ENCODE results near the gene LAMA5. TPM values are rescaled to one million over a fixed set of nuclear protein-coding genes. Genes with fewer than 3 reads are reported as not detected.

The LAMA5 gene
- total RNA-seq, 2 experiments from 2014 or later = 0.81 to 1.5 TPM

DNA sequence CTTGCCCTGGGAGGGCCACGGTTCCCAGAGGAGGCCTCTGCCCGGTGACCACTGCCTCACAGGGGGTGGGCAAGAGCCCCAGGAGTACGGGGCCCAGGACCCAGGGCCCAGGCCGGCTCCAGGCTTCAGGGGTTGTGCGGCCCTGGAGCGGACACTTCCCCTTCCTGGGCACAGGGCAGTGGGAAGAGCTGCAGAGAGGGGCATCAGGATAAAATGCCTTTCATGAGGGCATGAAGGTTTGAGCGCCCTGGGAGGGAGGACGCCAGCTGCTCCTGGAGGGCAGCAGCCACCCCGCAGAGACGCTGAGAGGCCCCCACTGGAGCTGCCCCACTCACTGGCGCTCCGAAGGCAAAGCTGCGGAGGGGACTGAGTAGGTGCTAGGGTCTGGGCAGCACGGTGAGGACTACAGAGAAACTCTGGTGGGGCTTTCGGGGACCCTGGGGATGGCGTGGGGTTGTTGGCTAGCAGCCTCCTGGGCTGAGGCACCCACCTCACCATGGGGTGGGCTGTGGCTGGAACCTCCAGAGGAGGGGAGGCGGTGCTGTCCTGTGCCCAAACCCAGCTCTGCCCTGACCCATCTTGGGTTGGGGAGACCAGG lies 10.4 kb downstream of the LAMA5 start:
- CTCF ChIA-PET = no interaction called here
- no peak for DNase-seq
- H3K27me3 Mint-ChIP-seq (ENCODE audit: low read depth) = peaks cover 3% of the 10 kb centered on the region
- no peaks in the 10 kb centered on the region for H3K4me1 Mint-ChIP-seq (ENCODE audit: low read depth)
- H3K4me3 Mint-ChIP-seq = no peak overlapping the region
- no peak overlapping the region for H3K27ac Mint-ChIP-seq
- H3K9me3 Mint-ChIP-seq = no peaks in the 10 kb centered on the region
- no peaks in the 10 kb centered on the region for H3K36me3 Mint-ChIP-seq (ENCODE audit: low read depth)
- intact Hi-C loops (cut with micrococcal nuclease) = no loop called here

- Mint-ChIP-seq H3K9me3 (no peaks in the 10 kb centered on the region), H3K4me1 (ENCODE audit: low read depth) (no peaks in the 10 kb centered on the region), H3K4me3 (no peak overlapping the region), H3K36me3 (ENCODE audit: low read depth) (no peaks in the 10 kb centered on the region), H3K27ac (no peak overlapping the region), H3K27me3 (ENCODE audit: low read depth) (peaks cover 3% of the 10 kb centered on the region)
- CTCF ChIA-PET = interaction anchor here (0.6 kb wide), 1 partner anchor 28 kb away, joined by 3 read pairs; no protein-coding TSS in a partner anchor
- no peak for DNase-seq
- intact Hi-C loops (cut with micrococcal nuclease) = no loop called here
Measured at GRCh38 chr20:62355878-62356588, 11.1 kb downstream of the LAMA5 start.

DNA sequence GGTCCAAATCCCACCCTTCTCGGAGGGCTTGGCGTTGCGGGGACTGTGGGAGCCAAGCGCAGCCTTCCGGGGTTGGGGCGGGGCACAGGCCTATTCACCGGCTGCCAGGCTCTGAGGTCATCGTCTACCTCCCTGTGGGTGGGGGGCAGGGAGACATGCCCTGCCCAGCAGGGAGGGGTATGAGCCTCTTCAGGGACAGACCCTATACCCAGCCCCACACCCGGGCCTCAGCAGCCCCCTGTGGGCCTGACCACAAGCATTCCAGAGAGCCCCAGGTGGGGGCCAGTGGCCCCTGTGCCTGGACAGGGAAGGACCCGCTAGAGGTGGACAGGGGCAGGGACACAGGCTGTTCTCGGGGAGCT lies 11.6 kb downstream of the LAMA5 start:
- intact Hi-C loops (cut with micrococcal nuclease) = no loop called here
- no peak overlapping the region for H3K27ac Mint-ChIP-seq
- CTCF ChIA-PET = interaction anchor here (0.6 kb wide), 1 partner anchor 29 kb away, joined by 3 read pairs; no protein-coding TSS in a partner anchor
- no peaks in the 10 kb centered on the region for H3K9me3 Mint-ChIP-seq
- no peak overlapping the region for H3K4me3 Mint-ChIP-seq
- peaks cover 3% of the 10 kb centered on the region for H3K27me3 Mint-ChIP-seq (ENCODE audit: low read depth)
- H3K4me1 Mint-ChIP-seq (ENCODE audit: low read depth) = no peaks in the 10 kb centered on the region
- no peaks in the 10 kb centered on the region for H3K36me3 Mint-ChIP-seq (ENCODE audit: low read depth)
- no peak for DNase-seq

DNA sequence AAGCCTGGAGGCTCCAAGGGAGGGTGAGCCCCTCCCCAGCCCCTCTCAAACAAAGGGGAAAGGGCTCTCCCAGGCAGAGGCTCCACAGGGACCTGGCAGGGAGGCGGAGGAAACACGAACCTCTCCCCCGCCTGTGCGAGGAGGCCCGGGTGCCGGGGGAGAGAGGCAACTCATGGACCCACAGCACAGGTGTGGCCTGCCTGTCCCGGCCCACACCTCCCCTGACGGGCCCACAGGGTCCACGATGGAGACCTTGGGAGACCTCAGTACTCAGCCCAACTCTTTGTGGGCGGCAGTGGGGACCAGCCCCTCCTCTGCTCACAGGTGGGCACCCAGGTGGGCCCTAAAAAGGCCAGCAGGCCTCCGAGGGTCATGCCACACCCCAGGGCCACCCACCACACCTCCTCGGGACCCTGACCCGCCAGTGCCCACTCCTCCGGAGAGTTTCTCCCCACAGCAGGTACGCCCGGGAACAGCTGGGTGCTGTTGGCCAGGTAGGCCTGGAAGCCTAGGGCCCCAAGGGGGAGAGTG lies 12.2 kb downstream of the LAMA5 start:
- Mint-ChIP-seq H3K9me3 (no peaks in the 10 kb centered on the region), H3K4me3 (no peak overlapping the region), H3K27ac (no peak overlapping the region), H3K36me3 (ENCODE audit: low read depth) (no peaks in the 10 kb centered on the region), H3K27me3 (ENCODE audit: low read depth) (peaks cover 3% of the 10 kb centered on the region), H3K4me1 (ENCODE audit: low read depth) (no peaks in the 10 kb centered on the region)
- intact Hi-C loops (cut with micrococcal nuclease) = no loop called here
- CTCF ChIA-PET = no interaction called here
- DNase-seq = no peak

- no peak for DNase-seq
- peaks cover 3% of the 10 kb centered on the region for H3K27me3 Mint-ChIP-seq (ENCODE audit: low read depth)
- CTCF ChIA-PET = no interaction called here
- H3K36me3 Mint-ChIP-seq (ENCODE audit: low read depth) = no peaks in the 10 kb centered on the region
- no peak overlapping the region for H3K27ac Mint-ChIP-seq
- intact Hi-C loops (cut with micrococcal nuclease) = no loop called here
- H3K9me3 Mint-ChIP-seq = peaks cover 2% of the 10 kb centered on the region
- H3K4me1 Mint-ChIP-seq (ENCODE audit: low read depth) = no peaks in the 10 kb centered on the region
- H3K4me3 Mint-ChIP-seq = no peak overlapping the region
Measured at GRCh38 chr20:62354031-62354808, 12.9 kb downstream of the LAMA5 start.

DNA sequence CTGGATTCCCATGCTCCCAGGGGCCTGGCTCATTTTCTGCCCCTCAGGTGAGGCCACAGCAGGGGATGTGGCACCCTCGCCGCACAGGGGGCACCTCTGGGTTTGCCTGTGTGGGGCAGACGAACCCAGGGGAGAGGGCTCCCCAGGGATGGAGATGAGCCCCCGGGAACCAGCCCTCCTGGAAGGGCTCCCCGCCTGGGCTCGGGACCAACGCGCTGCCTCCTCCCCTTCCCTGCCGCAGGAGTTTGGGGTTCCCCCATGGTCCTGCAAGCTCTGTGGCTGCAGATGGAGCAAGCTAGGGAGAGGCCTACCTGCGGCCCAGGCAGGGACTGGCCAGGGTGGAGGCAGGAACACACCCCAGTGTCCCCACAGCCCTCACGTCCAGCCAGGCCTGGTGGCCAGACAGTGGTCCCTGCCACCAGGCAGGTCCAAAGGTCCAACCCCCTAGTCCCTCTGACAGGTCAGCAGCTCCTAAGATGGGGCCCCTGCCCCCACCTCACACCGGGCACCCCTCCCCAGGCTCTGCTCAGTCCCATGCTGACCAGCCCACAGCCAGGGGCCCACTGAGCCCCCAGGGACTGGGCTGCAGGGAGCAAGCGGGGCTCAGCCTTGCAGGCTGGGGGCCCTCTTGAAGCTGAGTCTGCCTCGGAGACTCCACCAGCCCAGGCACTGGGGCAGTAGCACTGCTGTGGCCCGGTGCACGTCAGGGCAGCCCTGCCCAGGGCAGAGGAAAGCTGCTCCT lies 13.7 kb downstream of the LAMA5 start:
- no peak overlapping the region for H3K4me3 Mint-ChIP-seq
- CTCF ChIA-PET = no interaction called here
- peaks cover 6% of the 10 kb centered on the region for H3K9me3 Mint-ChIP-seq
- H3K27ac Mint-ChIP-seq = no peak overlapping the region
- H3K36me3 Mint-ChIP-seq (ENCODE audit: low read depth) = no peaks in the 10 kb centered on the region
- DNase-seq = no peak
- intact Hi-C loops (cut with micrococcal nuclease) = no loop called here
- no peaks in the 10 kb centered on the region for H3K4me1 Mint-ChIP-seq (ENCODE audit: low read depth)
- peaks cover 3% of the 10 kb centered on the region for H3K27me3 Mint-ChIP-seq (ENCODE audit: low read depth)

GRCh38 chr20:62352402-62353288 lies 14.5 kb downstream of the LAMA5 start:
- peaks cover 3% of the 10 kb centered on the region for H3K27me3 Mint-ChIP-seq (ENCODE audit: low read depth)
- H3K27ac Mint-ChIP-seq = no peak overlapping the region
- no peaks in the 10 kb centered on the region for H3K36me3 Mint-ChIP-seq (ENCODE audit: low read depth)
- H3K9me3 Mint-ChIP-seq = peaks cover 6% of the 10 kb centered on the region
- no peak for DNase-seq
- intact Hi-C loops (cut with micrococcal nuclease) = no loop called here
- no peaks in the 10 kb centered on the region for H3K4me1 Mint-ChIP-seq (ENCODE audit: low read depth)
- H3K4me3 Mint-ChIP-seq = no peak overlapping the region
- CTCF ChIA-PET = no interaction called here

DNA sequence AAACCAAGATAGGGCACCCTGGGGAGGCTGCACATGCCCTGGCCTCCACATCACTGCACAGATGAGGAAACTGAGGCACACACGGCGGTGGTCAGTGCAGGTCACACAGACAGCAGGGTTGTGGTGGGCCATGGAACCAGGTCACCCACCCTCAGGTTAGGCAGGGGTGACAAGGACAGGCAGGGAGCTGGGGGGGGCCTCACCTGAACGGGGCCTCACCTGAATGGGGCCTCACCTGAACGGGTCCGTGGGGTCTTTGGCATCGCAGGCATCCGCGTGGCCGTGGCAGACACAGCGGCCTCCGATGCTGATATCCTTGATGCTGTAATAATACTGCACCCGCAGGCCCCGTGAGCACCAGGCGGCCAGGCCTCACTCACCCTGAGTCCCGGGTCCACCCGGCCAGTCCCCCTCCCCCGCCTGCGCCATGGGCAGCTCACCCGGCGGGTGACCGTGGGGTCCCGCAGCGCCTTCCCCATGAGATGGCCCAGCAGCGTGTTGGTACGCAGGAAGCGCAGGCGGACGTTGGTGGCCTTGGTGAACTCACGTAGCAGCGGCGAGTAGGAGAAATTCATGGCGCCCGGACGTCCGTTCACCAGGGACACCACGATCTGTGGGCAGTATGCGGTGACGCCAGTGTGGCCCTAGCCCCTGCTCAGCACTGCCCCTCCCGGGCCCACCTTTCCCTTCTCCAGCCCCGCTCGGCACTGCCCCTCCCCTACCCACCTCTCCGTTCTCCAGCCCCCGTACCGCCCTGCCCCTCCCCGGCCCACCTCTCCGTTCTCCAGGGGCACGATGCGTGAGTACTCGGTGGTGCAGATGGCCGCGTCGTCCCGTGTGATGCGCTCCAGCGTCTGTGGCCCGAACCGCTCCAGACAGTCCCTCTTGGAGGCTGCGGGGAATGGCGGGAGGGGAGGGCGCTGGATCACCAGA lies 15.4 kb downstream of the LAMA5 start:
- peaks cover 1% of the 10 kb centered on the region for H3K27me3 Mint-ChIP-seq (ENCODE audit: low read depth)
- no peak for DNase-seq
- H3K27ac Mint-ChIP-seq = no peak overlapping the region
- no peak overlapping the region for H3K4me3 Mint-ChIP-seq
- H3K4me1 Mint-ChIP-seq (ENCODE audit: low read depth) = no peaks in the 10 kb centered on the region
- H3K36me3 Mint-ChIP-seq (ENCODE audit: low read depth) = no peaks in the 10 kb centered on the region
- CTCF ChIA-PET = no interaction called here
- H3K9me3 Mint-ChIP-seq = peaks cover 6% of the 10 kb centered on the region
- intact Hi-C loops (cut with micrococcal nuclease) = no loop called here

DNA sequence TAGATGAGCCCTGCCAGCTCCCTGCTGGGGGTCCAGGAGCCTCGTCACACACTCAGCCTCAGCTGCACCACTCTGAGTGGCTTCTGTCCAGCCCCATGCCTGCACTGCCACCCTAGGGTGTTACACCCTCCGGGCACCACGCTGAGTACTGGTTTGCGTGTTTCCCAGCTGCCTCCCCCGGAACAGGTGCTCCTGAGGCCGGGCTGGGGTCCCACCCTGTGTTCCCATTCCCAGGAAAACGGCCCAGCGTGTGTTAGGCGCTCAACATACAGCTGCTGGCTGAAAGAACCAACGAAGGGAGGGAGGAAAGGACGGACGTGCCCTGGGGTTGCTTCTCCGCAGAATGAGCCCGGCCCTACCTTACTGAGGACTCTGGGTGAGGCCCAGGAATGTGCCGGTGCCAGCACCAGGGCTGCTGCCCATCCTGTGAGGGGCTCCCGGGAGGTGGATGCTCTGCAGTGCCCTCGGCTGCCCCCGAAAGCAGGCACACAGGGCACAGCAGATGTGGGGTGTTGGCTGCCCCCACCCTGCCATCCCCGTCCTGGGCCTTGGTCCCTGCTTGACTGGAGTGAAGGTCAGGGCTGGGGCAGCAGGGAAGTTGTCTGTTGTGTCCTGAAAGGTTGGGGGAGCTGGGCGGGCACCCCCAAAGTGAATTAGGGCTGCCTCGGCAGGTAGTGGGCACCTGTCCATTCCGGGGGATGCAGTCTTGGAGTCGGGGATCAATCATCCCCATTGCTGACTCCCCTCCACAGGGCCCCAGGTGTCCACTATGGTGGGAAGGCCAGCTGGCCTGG lies 16.3 kb downstream of the LAMA5 start:
- H3K4me3 Mint-ChIP-seq = no peak overlapping the region
- no peaks in the 10 kb centered on the region for H3K27me3 Mint-ChIP-seq (ENCODE audit: low read depth)
- no peaks in the 10 kb centered on the region for H3K4me1 Mint-ChIP-seq (ENCODE audit: low read depth)
- intact Hi-C loops (cut with micrococcal nuclease) = no loop called here
- no peaks in the 10 kb centered on the region for H3K36me3 Mint-ChIP-seq (ENCODE audit: low read depth)
- no peak for DNase-seq
- H3K9me3 Mint-ChIP-seq = peaks cover 6% of the 10 kb centered on the region
- H3K27ac Mint-ChIP-seq = no peak overlapping the region
- CTCF ChIA-PET = no interaction called here

DNA sequence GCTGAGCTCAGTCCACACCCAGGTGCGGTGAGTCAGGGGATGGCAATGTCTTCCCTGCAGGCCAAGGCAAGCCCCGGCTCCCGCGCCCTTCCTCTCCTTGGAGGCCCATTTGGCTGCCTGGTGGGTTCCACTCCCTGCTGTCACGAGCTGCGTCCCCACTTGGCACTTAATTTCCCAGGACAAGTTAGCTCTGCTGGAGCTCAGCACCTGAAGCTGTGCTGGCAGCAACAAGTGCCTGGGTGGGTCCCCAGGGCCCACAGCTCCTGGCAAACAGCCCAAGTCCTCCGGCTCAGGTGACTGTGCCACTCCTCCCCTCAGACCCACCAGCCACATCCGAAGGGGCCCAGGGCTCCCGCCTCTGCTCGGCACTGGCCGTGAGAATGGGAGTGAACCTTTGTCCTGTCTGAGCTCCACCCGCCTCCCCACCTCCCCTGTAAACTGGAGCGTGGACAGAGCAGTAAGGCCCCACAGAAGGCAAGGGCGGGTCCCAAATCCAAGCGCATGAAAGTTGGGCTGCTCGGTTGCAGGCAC lies 16.9 kb downstream of the LAMA5 start:
- H3K27me3 Mint-ChIP-seq (ENCODE audit: low read depth) = no peaks in the 10 kb centered on the region
- H3K36me3 Mint-ChIP-seq (ENCODE audit: low read depth) = no peaks in the 10 kb centered on the region
- CTCF ChIA-PET = no interaction called here
- H3K27ac Mint-ChIP-seq = no peak overlapping the region
- peaks cover 6% of the 10 kb centered on the region for H3K9me3 Mint-ChIP-seq
- no peaks in the 10 kb centered on the region for H3K4me1 Mint-ChIP-seq (ENCODE audit: low read depth)
- H3K4me3 Mint-ChIP-seq = no peak overlapping the region
- DNase-seq = no peak
- intact Hi-C loops (cut with micrococcal nuclease) = no loop called here
